ENCODE data around the gene PRM1.

DNA sequence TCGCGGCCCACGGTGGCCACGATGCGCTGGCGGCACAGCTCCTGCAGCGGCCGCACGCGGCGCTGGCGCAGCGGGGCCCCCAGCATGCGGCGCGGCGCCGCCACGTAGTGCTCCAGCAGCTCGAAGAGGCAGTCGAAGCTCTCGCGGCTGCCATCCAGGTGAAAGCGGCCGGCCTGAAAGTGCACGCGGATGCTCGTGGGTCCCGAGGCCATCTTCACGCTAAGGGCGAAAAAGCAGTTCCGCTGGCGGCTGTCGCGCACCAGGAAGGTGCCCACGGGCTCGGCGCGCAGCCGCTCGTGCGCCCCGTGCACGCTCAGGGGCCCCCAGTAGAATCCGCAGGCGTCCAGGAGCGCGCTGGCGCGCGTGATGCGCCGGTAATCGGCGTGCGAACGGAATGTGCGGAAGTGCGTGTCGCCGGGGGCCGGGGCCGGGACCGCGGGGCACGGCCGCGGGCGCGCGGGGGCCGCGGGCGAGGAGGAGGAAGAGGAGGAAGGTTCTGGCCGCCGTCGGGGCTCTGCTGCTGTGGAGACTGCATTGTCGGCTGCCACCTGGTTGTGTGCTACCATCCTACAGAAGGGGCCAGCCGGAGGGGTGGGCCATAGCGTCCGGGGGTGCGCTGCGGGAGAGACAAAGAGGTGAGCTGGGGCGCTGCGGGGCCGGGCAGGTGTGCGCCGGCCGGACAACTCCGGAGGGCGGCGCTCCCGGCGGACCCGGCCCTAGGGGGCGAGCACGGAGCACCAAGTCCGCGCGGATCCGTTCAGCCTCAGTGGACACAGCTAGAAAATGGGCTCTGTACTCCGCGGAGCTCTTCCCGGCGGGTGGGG is 26.0 kb downstream of the PRM1 start:
- TF ChIP-seq, protein P1, sequence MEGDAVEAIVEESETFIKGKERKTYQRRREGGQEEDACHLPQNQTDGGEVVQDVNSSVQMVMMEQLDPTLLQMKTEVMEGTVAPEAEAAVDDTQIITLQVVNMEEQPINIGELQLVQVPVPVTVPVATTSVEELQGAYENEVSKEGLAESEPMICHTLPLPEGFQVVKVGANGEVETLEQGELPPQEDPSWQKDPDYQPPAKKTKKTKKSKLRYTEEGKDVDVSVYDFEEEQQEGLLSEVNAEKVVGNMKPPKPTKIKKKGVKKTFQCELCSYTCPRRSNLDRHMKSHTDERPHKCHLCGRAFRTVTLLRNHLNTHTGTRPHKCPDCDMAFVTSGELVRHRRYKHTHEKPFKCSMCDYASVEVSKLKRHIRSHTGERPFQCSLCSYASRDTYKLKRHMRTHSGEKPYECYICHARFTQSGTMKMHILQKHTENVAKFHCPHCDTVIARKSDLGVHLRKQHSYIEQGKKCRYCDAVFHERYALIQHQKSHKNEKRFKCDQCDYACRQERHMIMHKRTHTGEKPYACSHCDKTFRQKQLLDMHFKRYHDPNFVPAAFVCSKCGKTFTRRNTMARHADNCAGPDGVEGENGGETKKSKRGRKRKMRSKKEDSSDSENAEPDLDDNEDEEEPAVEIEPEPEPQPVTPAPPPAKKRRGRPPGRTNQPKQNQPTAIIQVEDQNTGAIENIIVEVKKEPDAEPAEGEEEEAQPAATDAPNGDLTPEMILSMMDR (IDR thresholded peaks at IDR 0.05) = no peak
- TF ChIP-seq TCF7L2 (IDR thresholded peaks at IDR 0.05; ENCODE audit: low read depth, low read length) (no peak), POLR2AphosphoS5 (IDR thresholded peaks at IDR 0.05; ENCODE audit: low read depth, low read length) (no peak), SIN3A (IDR thresholded peaks at IDR 0.05; ENCODE audit: borderline replicate concordance, insufficient read depth, low read depth, low read length) (0 out of 2 replicates have a peak, but pooled peaks have one; percentile 20)
- TF ChIP-seq, protein P2, sequence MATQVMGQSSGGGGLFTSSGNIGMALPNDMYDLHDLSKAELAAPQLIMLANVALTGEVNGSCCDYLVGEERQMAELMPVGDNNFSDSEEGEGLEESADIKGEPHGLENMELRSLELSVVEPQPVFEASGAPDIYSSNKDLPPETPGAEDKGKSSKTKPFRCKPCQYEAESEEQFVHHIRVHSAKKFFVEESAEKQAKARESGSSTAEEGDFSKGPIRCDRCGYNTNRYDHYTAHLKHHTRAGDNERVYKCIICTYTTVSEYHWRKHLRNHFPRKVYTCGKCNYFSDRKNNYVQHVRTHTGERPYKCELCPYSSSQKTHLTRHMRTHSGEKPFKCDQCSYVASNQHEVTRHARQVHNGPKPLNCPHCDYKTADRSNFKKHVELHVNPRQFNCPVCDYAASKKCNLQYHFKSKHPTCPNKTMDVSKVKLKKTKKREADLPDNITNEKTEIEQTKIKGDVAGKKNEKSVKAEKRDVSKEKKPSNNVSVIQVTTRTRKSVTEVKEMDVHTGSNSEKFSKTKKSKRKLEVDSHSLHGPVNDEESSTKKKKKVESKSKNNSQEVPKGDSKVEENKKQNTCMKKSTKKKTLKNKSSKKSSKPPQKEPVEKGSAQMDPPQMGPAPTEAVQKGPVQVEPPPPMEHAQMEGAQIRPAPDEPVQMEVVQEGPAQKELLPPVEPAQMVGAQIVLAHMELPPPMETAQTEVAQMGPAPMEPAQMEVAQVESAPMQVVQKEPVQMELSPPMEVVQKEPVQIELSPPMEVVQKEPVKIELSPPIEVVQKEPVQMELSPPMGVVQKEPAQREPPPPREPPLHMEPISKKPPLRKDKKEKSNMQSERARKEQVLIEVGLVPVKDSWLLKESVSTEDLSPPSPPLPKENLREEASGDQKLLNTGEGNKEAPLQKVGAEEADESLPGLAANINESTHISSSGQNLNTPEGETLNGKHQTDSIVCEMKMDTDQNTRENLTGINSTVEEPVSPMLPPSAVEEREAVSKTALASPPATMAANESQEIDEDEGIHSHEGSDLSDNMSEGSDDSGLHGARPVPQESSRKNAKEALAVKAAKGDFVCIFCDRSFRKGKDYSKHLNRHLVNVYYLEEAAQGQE (IDR thresholded peaks at IDR 0.05; ENCODE audit: insufficient read depth in 1 of 2, low read depth in 2 of 2, low read length in 1 of 2) = no peak

Measured in Panc1 (cell line).